ENCODE measurements around the gene MTF2. TPM values are rescaled to one million over a fixed set of nuclear protein-coding genes. Genes with fewer than 3 reads are reported as not detected.

The MTF2 gene
- total RNA-seq: 5.1 and 16.1 TPM in 2 replicates

DNA sequence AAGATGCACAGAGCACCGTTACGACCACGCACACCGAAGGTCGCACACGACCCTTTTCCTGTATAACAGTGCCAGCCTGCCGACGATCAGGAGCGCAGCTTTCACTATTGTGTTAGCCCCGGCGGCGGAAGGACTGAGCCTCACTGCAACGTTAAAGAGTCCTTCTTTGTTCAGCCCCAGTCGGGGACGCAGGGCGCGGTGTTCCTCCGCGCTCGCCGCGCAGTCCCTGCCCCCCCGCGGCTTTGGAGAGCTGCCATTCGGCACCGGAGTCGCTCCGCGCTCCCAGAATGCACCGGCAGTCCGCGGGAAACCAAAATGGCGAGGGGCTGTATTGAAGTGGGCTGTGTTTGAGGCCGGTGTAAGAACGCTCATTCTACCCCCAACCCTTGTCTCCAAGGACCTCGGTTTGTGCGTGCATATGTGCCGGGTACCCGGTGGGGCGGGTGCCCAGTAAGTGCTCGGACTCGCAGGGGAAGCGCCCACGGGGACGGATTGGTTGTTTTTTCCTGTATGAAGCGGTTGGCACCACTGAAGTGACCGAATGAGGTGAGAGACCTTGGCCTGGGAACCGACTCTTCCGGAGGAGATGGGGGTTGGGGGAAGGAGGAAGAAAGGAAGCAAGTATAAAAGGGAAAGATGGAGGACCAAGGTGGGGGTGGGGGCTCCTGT, at the start of gene MTF2:
Gene MTF2 (plus strand): TSS at position 298 of the 669 bp plus-strand sequence. CDS start 244 bp downstream, at position 542.

DNA sequence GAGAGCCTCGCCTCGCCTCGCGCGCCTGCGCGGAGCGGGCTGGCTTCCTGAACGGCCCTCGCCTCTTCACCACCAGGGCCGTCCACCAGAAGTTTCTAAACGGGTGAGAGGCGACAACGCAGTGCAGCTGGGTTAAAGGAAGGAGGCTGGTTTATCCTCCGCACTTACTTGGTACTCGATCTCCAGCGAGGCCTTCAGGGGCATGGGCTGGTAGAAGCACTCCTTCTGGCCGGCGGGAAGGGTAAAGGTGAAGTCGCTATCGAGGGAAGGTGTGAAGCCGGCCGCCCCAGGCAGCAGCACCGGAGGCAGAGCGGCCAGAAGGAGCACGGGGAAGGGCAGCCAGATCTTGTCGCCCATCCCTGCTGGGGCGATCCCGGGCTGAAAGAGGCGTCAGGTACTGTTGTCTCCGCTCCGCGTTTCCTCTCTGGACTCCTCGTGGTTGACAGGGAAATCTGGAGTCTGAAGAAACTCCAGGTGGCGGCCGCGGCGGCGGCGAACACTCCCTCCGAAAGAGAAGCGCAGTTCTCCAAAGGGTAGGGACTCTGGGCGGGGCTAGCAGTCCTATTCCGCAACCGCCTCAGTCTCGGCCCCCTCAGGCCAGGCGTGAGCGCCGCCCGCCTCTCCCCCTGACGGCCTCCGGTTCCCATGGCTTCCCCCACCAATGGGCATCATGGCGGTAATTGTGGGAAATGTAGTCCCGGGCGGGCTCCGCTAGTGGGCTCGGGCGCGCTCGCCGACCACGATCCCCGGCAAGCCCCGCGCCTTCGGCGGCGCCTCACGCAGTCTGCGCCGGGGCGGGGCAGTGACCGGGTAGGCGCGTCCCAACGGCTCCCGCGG, 101.0 kb downstream of the MTF2 start, which contains the start of gene TMED5:
Gene TMED5 (minus strand): TSS at position 528 of the 837 bp plus-strand sequence. CDS start 171 bp downstream, at position 357.

DNA sequence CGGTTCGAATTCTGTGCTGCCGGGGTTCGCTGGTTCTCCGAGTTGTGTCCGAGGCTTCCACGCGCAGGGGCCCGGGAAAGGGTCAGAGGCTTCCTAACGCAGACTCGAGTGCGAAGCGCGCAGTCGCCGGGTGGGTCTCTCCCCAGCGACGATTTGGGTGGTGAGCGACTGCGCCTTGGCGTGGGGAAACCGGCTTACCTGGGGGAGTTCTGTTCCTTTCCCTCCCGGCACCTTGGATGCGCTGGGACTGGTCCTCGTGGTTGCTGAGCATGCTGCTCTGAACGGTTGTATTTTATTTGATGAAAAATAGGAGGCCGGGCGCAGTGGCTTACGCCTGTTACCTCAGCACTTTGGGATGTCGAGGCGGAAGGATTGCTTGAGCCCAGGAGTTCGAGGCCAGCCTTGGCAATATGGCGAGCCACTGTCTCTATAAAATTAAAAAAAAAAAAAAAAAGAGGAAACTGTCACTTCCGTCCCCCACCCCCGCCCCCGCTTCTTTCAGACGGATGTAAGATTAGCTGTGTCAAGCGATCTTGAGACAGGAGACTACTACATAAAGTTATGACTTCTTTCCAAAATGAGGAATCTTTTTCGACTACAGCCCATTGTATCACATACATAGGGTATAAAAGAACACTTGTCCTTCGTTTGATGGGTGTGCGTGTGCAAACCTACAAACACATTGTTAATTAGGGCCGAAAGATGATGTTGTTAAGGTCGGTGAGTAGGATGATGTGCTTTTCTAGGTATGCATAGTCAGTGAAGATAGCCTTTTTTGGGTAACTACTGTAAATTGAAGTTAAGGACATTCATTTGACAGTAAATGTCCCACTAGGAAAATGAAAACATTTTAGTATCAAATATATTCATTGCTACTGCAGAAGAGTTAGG, 101.9 kb downstream of the MTF2 start, which contains the start of gene CCDC18:
Gene CCDC18 (plus strand): TSS at position 2 of the 891 bp plus-strand sequence. CDS start 2,638 bp downstream, outside the sequence.

Other genes starting within 250 kb of the MTF2 start
- gene RPL5, start 247.2 kb upstream of the MTF2 start, total RNA-seq: 1,538 and 1,670 TPM in 2 replicates
- gene DIPK1A, start 117.8 kb upstream of the MTF2 start, total RNA-seq: 20.2 and 21.6 TPM in 2 replicates
- gene TMED5, start 101.1 kb downstream of the MTF2 start, total RNA-seq: 77.4 and 88.5 TPM in 2 replicates
- gene CCDC18, start 101.4 kb downstream of the MTF2 start, total RNA-seq: 2.3 and 15.1 TPM in 2 replicates